OCI-LY3 (cell line): ENCODE results near the gene DYNC2I2.

Source experiments
- H2AFZ ChIP-seq: fragments of 200-600, 300-600 bp; shearing (Covaris generic); 2 replicates; pipeline ENCODE4 v1.6.0; 2014; ENCODE audit warnings: antibody characterized with exemption, low read depth, low read length
- H3K27ac ChIP-seq: fragments of 200-600, 300-600 bp; sonication (generic); 2 replicates; pipeline ENCODE4 v1.5.1; 2014; ENCODE audit warnings: mild to moderate bottlenecking, low read length, moderate library complexity, mixed read lengths
- H3K27me3 ChIP-seq: fragments of 200-600, 300-600 bp; sonication (generic); 2 replicates; pipeline ENCODE4 v1.6.1; 2014; ENCODE audit warnings: low read depth, low read length, mixed read lengths
- H3K36me3 ChIP-seq: fragments of 200-600, 300-600 bp; sonication (generic); replicated peaks from 2 replicates; pipeline ENCODE3; 2014; ENCODE audit warnings: low read depth, low read length, mixed read lengths
- H3K4me1 ChIP-seq: fragments of 300-600, 200-600 bp; sonication (generic); 2 replicates; pipeline ENCODE4 v1.6.1; 2014; ENCODE audit warnings: low read length, mixed read lengths
- H3K4me2 ChIP-seq: fragments of 200-600, 300-600 bp; sonication (generic); 2 replicates; pipeline ENCODE4 v1.6.1; 2014; ENCODE audit warnings: low read length, mixed read lengths
- H3K4me3 ChIP-seq: fragments of 300-600, 200-600 bp; sonication (generic); 2 replicates; pipeline ENCODE4 v1.5.1; 2014; ENCODE audit warnings: antibody characterized with exemption, mild to moderate bottlenecking, low read length, moderate library complexity
- H3K79me2 ChIP-seq: fragments of 300-600, 200-600 bp; shearing (Covaris generic); 2 replicates; pipeline ENCODE4 v1.6.1; 2014; ENCODE audit warnings: mild to moderate bottlenecking, low read length, mixed read lengths
- H3K9ac ChIP-seq: fragments of 300-600, 200-600 bp; shearing (Covaris generic); 2 replicates; pipeline ENCODE4 v1.6.0; 2014; ENCODE audit warnings: mild to moderate bottlenecking, low read length, moderate library complexity
- H3K9me3 ChIP-seq: fragments of 200-600, 300-600 bp; shearing (Covaris generic); 2 replicates; pipeline ENCODE4 v1.6.1; 2014; ENCODE audit warnings: low read length, mixed read lengths; ENCODE audit not compliant: insufficient read depth
- H4K20me1 ChIP-seq: fragments of 200-600, 300-600 bp; sonication (generic); 2 replicates; pipeline ENCODE4 v1.6.1; 2016; ENCODE audit warnings: low read length, mixed read lengths; ENCODE audit not compliant: insufficient read depth
- CTCF ChIP-seq: fragments of 200-600, 300-600 bp; sonication (generic); IDR thresholded peaks from 2 replicates; pipeline ENCODE4 v1.5.1; 2014; ENCODE audit warnings: antibody characterized with exemption, low read length, low read depth
- EZH2phosphoT487 ChIP-seq: fragments of 200-600 bp; shearing (Covaris generic); IDR thresholded peaks from 2 replicates; pipeline ENCODE4 v1.6.1; 2018; ENCODE audit warnings: antibody characterized with exemption, mixed run types, low read depth

The DYNC2I2 gene

GRCh38 chr9:128684065-128684324 is 27.3 kb upstream of the DYNC2I2 start:
- Histone ChIP-seq H3K9ac (peak overlapping the region; percentile 100), H3K4me1 (peaks cover 52% of the 10 kb centered on the region), H4K20me1 (no peaks in the 10 kb centered on the region), H3K4me2 (peak overlapping the region; percentile 91), H3K27ac (peak overlapping the region; percentile 89), H3K36me3 (peaks cover 13% of the 10 kb centered on the region), H2AFZ (no peak overlapping the region), H3K4me3 (peak overlapping the region; percentile 91), H3K9me3 (no peaks in the 10 kb centered on the region), H3K27me3 (no peaks in the 10 kb centered on the region), H3K79me2 (peaks cover 73% of the 10 kb centered on the region)
- TF ChIP-seq CTCF (no peak), EZH2phosphoT487 (no peak)

GRCh38 chr9:128683340-128684064 is 26.9 kb upstream of the DYNC2I2 start:
- peak overlapping the region; percentile 89 for H3K27ac ChIP-seq
- peaks cover 51% of the 10 kb centered on the region for H3K4me1 ChIP-seq
- no peak for TF ChIP-seq CTCF
- TF ChIP-seq EZH2phosphoT487, result no peak
- peaks cover 13% of the 10 kb centered on the region for H3K36me3 ChIP-seq
- H3K9ac ChIP-seq, result peak overlapping the region; percentile 100
- H3K79me2 ChIP-seq, result peaks cover 70% of the 10 kb centered on the region
- peak overlapping the region; percentile 91 for H3K4me3 ChIP-seq
- no peak overlapping the region for H2AFZ ChIP-seq
- no peaks in the 10 kb centered on the region for H4K20me1 ChIP-seq
- peak overlapping the region; percentile 91 for H3K4me2 ChIP-seq
- H3K27me3 ChIP-seq, result no peaks in the 10 kb centered on the region
- H3K9me3 ChIP-seq, result no peaks in the 10 kb centered on the region

GRCh38 chr9:128677794-128678193 is 21.1 kb upstream of the DYNC2I2 start:
- Histone ChIP-seq H3K27ac (no peak overlapping the region), H3K4me1 (peaks cover 12% of the 10 kb centered on the region), H3K4me3 (no peak overlapping the region), H3K36me3 (peaks cover 7% of the 10 kb centered on the region), H4K20me1 (no peaks in the 10 kb centered on the region), H3K27me3 (no peaks in the 10 kb centered on the region), H3K9ac (no peak overlapping the region), H3K79me2 (peaks cover 13% of the 10 kb centered on the region), H3K4me2 (no peak overlapping the region), H3K9me3 (no peaks in the 10 kb centered on the region), H2AFZ (no peak overlapping the region)
- TF ChIP-seq CTCF, result no peak
- no peak for TF ChIP-seq EZH2phosphoT487

- Histone ChIP-seq H3K79me2 (no peaks in the 10 kb centered on the region), H3K9ac (no peak overlapping the region), H3K36me3 (no peaks in the 10 kb centered on the region), H3K4me1 (no peaks in the 10 kb centered on the region), H3K27me3 (no peaks in the 10 kb centered on the region), H3K4me3 (no peak overlapping the region), H2AFZ (no peak overlapping the region), H3K4me2 (no peak overlapping the region), H4K20me1 (no peaks in the 10 kb centered on the region), H3K9me3 (no peaks in the 10 kb centered on the region), H3K27ac (no peak overlapping the region)
- no peak for TF ChIP-seq EZH2phosphoT487
- no peak for TF ChIP-seq CTCF
Measured at GRCh38 chr9:128675382-128675781, 18.7 kb upstream of the DYNC2I2 start.
